Mesendoderm (in vitro differentiated cells): Measurements from ENCODE around the gene NFIA.
A peak's percentile ranks its signal among the peaks of the same experiment; 100 is the strongest.

Source experiments
- DNase-seq: peaks from one replicate; pipeline ENCODE4 v3.0.0; 2013
- H2AK5ac ChIP-seq: 2 replicates; pipeline ENCODE4 v1.6.1; 2013; ENCODE audit warnings: low read length, inconsistent platforms
- H2BK120ac ChIP-seq: 2 replicates; pipeline ENCODE4 v1.6.1; 2013; ENCODE audit warnings: low read depth, mild to moderate bottlenecking, low read length, moderate library complexity, mixed read lengths
- H2BK15ac ChIP-seq: replicated peaks from 2 replicates; pipeline ENCODE4 v1.6.1; 2013; ENCODE audit warnings: low read depth, mild to moderate bottlenecking, moderate library complexity
- H2BK5ac ChIP-seq: 2 replicates; pipeline ENCODE4 v1.6.1; 2013; ENCODE audit warnings: low read length, inconsistent platforms
- H3K18ac ChIP-seq: 2 replicates; pipeline ENCODE4 v1.6.1; 2013; ENCODE audit warnings: mild to moderate bottlenecking, low read length, mixed read lengths
- H3K23ac ChIP-seq: one replicate; pipeline ENCODE4 v1.6.1; 2013; ENCODE audit warnings: low read length
- H3K27ac ChIP-seq: 2 replicates; pipeline ENCODE4 v1.5.1; 2013; ENCODE audit warnings: low read depth, mild to moderate bottlenecking, inconsistent platforms, low read length, moderate library complexity
- H3K27me3 ChIP-seq: 2 replicates; pipeline ENCODE4 v1.6.1; 2013; ENCODE audit warnings: low read length, control low read depth, mild to moderate bottlenecking, inconsistent platforms; ENCODE audit not compliant: insufficient read depth, poor library complexity
- H3K36me3 ChIP-seq: 2 replicates; pipeline ENCODE4 v1.6.1; 2013; ENCODE audit warnings: low read length, inconsistent platforms; ENCODE audit not compliant: control insufficient read depth, insufficient read depth
- H3K4ac ChIP-seq: one replicate; pipeline ENCODE4 v1.6.1; 2013; ENCODE audit warnings: low read depth, mild to moderate bottlenecking, low read length, moderate library complexity
- H3K4me1 ChIP-seq: 2 replicates; pipeline ENCODE4 v1.6.1; 2013; ENCODE audit warnings: low read depth, low read length, inconsistent platforms; ENCODE audit not compliant: control insufficient read depth
- H3K4me2 ChIP-seq: 2 replicates; pipeline ENCODE4 v1.6.1; 2013; ENCODE audit warnings: low read length
- H3K4me3 ChIP-seq: 2 replicates; pipeline ENCODE4 v1.5.1; 2013; ENCODE audit warnings: mild to moderate bottlenecking, low read length
- H3K56ac ChIP-seq: one replicate; pipeline ENCODE4 v1.6.1; 2013; ENCODE audit warnings: low read length
- H3K79me1 ChIP-seq: 2 replicates; pipeline ENCODE4 v1.6.1; 2013; ENCODE audit warnings: low read length, inconsistent platforms
- H3K79me2 ChIP-seq: 2 replicates; pipeline ENCODE4 v1.6.1; 2013; ENCODE audit warnings: mild to moderate bottlenecking, low read length; ENCODE audit not compliant: control insufficient read depth, insufficient read depth
- H3K9ac ChIP-seq: 2 replicates; pipeline ENCODE4 v1.6.1; 2013; ENCODE audit warnings: low read length, inconsistent platforms
- H4K5ac ChIP-seq: one replicate; pipeline ENCODE4 v1.6.1; 2013; ENCODE audit warnings: low read length
- H4K8ac ChIP-seq: one replicate; pipeline ENCODE4 v1.6.1; 2013; ENCODE audit warnings: low read depth, mild to moderate bottlenecking, control low read depth, low read length, moderate library complexity
- WGBS: extraction: QIAGEN DNeasy Blood & Tissue Kit; methylation state at CpG from one replicate; pipeline ENCODE4 v1.1.7; 2013; ENCODE audit warnings: low lambda C conversion rate, missing lambda C conversion rate; ENCODE audit not compliant: insufficient coverage; ENCODE audit errors: extremely low coverage; 5-methylcytosine and 5-hydroxymethylcytosine counted together

Gene NFIA

GRCh38 chr1:61344696-61345095, 262.3 kb downstream of the NFIA start:
- Histone ChIP-seq H3K27ac (no peak overlapping the region), H3K79me1 (no peaks in the 10 kb centered on the region), H3K56ac (no peak overlapping the region), H3K27me3 (no peaks in the 10 kb centered on the region), H4K5ac (no peak overlapping the region), H4K8ac (no peak overlapping the region), H3K4ac (no peak overlapping the region), H2BK15ac (no peak overlapping the region), H3K18ac (no peak overlapping the region), H3K4me2 (no peak overlapping the region), H2AK5ac (no peak overlapping the region), H3K23ac (no peak overlapping the region), H3K9ac (no peak overlapping the region), H3K4me1 (no peaks in the 10 kb centered on the region), H2BK120ac (no peak overlapping the region), H3K4me3 (no peak overlapping the region), H3K79me2 (no peaks in the 10 kb centered on the region), H2BK5ac (no peak overlapping the region), H3K36me3 (no peaks in the 10 kb centered on the region)
- DNase-seq = no peak
- no CpG with 5 or more reads among the region's 2 CpGs for WGBS

- H3K79me2 ChIP-seq = no peaks in the 10 kb centered on the region
- H2BK120ac ChIP-seq = no peak overlapping the region
- no peak overlapping the region for H2BK5ac ChIP-seq
- no peak overlapping the region for H4K5ac ChIP-seq
- H3K27me3 ChIP-seq = no peaks in the 10 kb centered on the region
- H4K8ac ChIP-seq = no peak overlapping the region
- H3K27ac ChIP-seq = no peak overlapping the region
- DNase-seq = no peak
- no peak overlapping the region for H3K23ac ChIP-seq
- H3K79me1 ChIP-seq = no peaks in the 10 kb centered on the region
- no peak overlapping the region for H3K4ac ChIP-seq
- no peak overlapping the region for H2BK15ac ChIP-seq
- no peak overlapping the region for H3K18ac ChIP-seq
- no peak overlapping the region for H3K56ac ChIP-seq
- no CpG with 5 or more reads among the region's 3 CpGs for WGBS
- no peak overlapping the region for H3K9ac ChIP-seq
- no peak overlapping the region for H3K4me2 ChIP-seq
- no peak overlapping the region for H2AK5ac ChIP-seq
- no peaks in the 10 kb centered on the region for H3K4me1 ChIP-seq
- H3K36me3 ChIP-seq = no peaks in the 10 kb centered on the region
- H3K4me3 ChIP-seq = no peak overlapping the region
These were observed 265.8 kb downstream of the NFIA start for GRCh38 chr1:61348025-61348665.

- H3K4me1 ChIP-seq = no peaks in the 10 kb centered on the region
- no peak overlapping the region for H3K4me3 ChIP-seq
- H4K8ac ChIP-seq = no peak overlapping the region
- H3K4me2 ChIP-seq = no peak overlapping the region
- H2BK5ac ChIP-seq = no peak overlapping the region
- H2AK5ac ChIP-seq = no peak overlapping the region
- no peak overlapping the region for H3K9ac ChIP-seq
- H3K79me2 ChIP-seq = no peaks in the 10 kb centered on the region
- no peak overlapping the region for H4K5ac ChIP-seq
- no peak overlapping the region for H3K27ac ChIP-seq
- no peak overlapping the region for H3K23ac ChIP-seq
- H2BK120ac ChIP-seq = no peak overlapping the region
- H3K79me1 ChIP-seq = no peaks in the 10 kb centered on the region
- no peak overlapping the region for H3K4ac ChIP-seq
- DNase-seq = no peak
- WGBS = no CpG with 5 or more reads among the region's 3 CpGs
- no peaks in the 10 kb centered on the region for H3K27me3 ChIP-seq
- no peaks in the 10 kb centered on the region for H3K36me3 ChIP-seq
- no peak overlapping the region for H3K18ac ChIP-seq
- H2BK15ac ChIP-seq = no peak overlapping the region
- H3K56ac ChIP-seq = peak overlapping the region; percentile 19
These were observed 270.6 kb downstream of the NFIA start for GRCh38 chr1:61352845-61353435.

GRCh38 chr1:61353797-61354406, 271.5 kb downstream of the NFIA start:
- no peaks in the 10 kb centered on the region for H3K27me3 ChIP-seq
- H3K27ac ChIP-seq = no peak overlapping the region
- no peak overlapping the region for H4K5ac ChIP-seq
- no peak for DNase-seq
- H3K79me1 ChIP-seq = no peaks in the 10 kb centered on the region
- H3K18ac ChIP-seq = no peak overlapping the region
- no peak overlapping the region for H3K4me3 ChIP-seq
- no peaks in the 10 kb centered on the region for H3K36me3 ChIP-seq
- H2AK5ac ChIP-seq = no peak overlapping the region
- no peak overlapping the region for H3K23ac ChIP-seq
- H2BK15ac ChIP-seq = no peak overlapping the region
- no peak overlapping the region for H3K56ac ChIP-seq
- no peak overlapping the region for H3K4me2 ChIP-seq
- H3K4me1 ChIP-seq = no peaks in the 10 kb centered on the region
- H3K9ac ChIP-seq = no peak overlapping the region
- WGBS = no CpG with 5 or more reads among the region's 4 CpGs
- no peak overlapping the region for H3K4ac ChIP-seq
- no peak overlapping the region for H4K8ac ChIP-seq
- H2BK120ac ChIP-seq = no peak overlapping the region
- H2BK5ac ChIP-seq = no peak overlapping the region
- H3K79me2 ChIP-seq = no peaks in the 10 kb centered on the region

GRCh38 chr1:61356016-61356415, 273.7 kb downstream of the NFIA start:
- Histone ChIP-seq H3K4me2 (no peak overlapping the region), H3K4ac (no peak overlapping the region), H2BK15ac (no peak overlapping the region), H4K8ac (no peak overlapping the region), H3K9ac (no peak overlapping the region), H3K4me1 (no peaks in the 10 kb centered on the region), H3K79me2 (no peaks in the 10 kb centered on the region), H3K56ac (no peak overlapping the region), H2BK120ac (no peak overlapping the region), H3K18ac (no peak overlapping the region), H3K4me3 (no peak overlapping the region), H3K79me1 (no peaks in the 10 kb centered on the region), H2AK5ac (no peak overlapping the region), H3K23ac (no peak overlapping the region), H3K36me3 (no peaks in the 10 kb centered on the region), H2BK5ac (no peak overlapping the region), H4K5ac (no peak overlapping the region), H3K27ac (no peak overlapping the region), H3K27me3 (no peaks in the 10 kb centered on the region)
- DNase-seq = no peak
